GM12865 (cell line): Measurements from ENCODE around the gene TP53AIP1.

ENCODE experiments used
- DNase-seq: peaks from one replicate; pipeline ENCODE4 v3.0.0; 2010; ENCODE audit warnings: low read depth
- H3K4me3 ChIP-seq: 2 replicates; pipeline ENCODE4 v1.5.1; 2011; ENCODE audit warnings: mild to moderate bottlenecking, low read depth, low read length, control low read depth
- CTCF ChIP-seq: IDR thresholded peaks from 2 replicates; pipeline ENCODE4 v1.5.1; 2011; ENCODE audit warnings: low read length, control low read depth, low read depth, inconsistent platforms; ENCODE audit not compliant: insufficient read depth; ENCODE audit errors: missing control alignments

Gene TP53AIP1

GRCh38 chr11:128915149-128915521 lies 27.5 kb downstream of the TP53AIP1 start:
- H3K4me3 ChIP-seq = no peak overlapping the region
- TF ChIP-seq CTCF = no peak
- DNase-seq = no peak

DNA sequence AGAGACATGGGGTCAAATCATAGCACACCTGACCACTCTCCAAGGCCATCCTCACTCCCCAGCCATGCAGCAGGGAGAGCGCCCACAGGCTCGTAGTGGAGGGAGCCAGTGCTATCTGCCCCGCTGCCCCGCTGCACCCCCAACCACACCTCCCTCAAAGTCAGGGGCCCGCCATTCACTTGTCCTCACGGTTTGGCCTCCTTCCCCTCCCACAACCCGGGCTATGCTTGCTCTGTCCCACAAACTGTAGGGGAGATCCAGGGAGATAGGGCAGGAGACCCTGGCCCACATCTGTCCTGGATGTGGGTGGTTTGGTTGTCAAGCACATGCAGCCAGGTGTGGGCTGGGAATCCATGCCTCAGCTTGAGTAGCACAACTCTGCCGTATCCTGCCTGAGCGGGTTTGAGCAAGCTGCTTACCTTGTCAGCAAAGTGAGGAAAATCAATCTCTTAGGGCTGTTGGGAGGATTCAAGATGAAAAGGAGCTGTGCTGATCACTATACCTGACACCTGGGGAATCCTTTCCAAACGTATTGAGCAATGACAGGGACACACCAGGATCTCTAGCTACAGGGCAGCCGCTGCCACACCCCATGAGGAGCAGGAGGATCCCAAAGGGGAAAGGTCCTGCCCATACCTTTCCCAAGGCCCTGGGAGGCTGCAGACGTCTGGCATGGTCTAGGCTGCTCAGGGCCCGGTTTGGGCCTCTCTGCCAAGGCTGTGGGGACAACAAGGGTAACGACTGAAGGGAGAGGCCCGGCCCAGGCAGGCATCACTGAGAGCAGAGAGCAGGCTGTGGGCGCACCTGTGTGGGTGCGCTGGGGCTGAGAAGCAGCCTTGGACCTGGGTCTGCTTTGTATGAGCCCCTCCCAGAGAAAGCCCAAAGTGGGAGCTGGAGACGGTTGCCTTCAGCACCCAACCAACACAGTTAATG lies 28.2 kb downstream of the TP53AIP1 start:
- DNase-seq = no peak
- no peak overlapping the region for H3K4me3 ChIP-seq
- no peak for TF ChIP-seq CTCF

- no peak for TF ChIP-seq CTCF
- H3K4me3 ChIP-seq = no peak overlapping the region
- no peak for DNase-seq
Observed at GRCh38 chr11:128913806-128914205, 28.9 kb downstream of the TP53AIP1 start.

DNA sequence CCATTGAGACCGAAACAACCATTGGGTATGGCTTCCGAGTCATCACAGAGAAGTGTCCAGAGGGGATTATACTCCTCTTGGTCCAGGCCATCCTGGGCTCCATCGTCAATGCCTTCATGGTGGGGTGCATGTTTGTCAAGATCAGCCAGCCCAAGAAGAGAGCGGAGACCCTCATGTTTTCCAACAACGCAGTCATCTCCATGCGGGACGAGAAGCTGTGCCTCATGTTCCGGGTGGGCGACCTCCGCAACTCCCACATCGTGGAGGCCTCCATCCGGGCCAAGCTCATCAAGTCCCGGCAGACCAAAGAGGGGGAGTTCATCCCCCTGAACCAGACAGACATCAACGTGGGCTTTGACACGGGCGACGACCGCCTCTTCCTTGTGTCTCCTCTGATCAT lies 31.0 kb downstream of the TP53AIP1 start:
- no peak for TF ChIP-seq CTCF
- no peak overlapping the region for H3K4me3 ChIP-seq
- no peak for DNase-seq

GRCh38 chr11:128911239-128911638 lies 31.4 kb downstream of the TP53AIP1 start:
- no peak overlapping the region for H3K4me3 ChIP-seq
- DNase-seq = no peak
- no peak for TF ChIP-seq CTCF

DNA sequence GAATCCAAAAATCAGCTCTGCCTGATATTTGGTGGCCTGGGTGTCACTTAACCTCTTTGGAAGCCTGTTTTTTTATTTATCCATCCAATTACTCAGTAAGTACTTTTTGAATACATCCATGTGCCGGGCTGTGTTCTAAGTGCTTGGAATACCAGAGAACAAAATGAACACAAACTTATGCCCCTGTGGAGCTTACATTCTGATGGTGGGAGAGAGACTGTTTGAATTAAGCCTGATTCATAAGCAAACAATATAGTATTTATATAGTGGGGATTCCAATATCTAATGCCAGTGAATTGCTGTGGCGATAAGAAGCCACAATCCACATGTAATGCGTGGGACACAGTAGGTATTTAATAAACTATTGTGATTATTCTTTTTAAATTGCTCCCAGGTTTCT lies 32.1 kb downstream of the TP53AIP1 start:
- no peak for DNase-seq
- no peak for TF ChIP-seq CTCF
- no peak overlapping the region for H3K4me3 ChIP-seq
